ENCODE results near the gene KCND2.
"Not testable (repeated sequence)": the region's sequence is repeated elsewhere in the genome, so short reads cannot be mapped to it uniquely, and the experiment has no call there.

Gene KCND2

DNA sequence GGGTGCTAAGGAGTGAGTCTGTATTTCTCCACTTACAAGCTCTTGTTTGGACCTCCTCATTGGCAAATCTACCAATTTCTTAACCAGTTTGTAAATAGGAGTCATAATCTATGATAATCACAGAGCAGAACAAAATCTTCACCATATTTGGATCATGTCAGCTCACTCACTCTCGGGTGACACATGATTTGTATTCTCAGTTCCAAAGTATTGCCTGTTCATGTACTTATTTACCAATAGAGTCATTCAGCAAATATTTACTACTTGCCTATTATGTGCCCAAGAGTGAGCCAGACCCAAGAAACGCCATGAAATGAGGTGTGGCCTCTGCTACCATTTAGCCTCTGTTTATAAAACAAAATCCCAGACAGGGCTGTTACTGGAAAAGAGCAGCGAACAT, 470.2 kb downstream of the KCND2 start:
- Histone ChIP-seq H3K27me3 (replicated peaks; ENCODE audit: control insufficient read depth, insufficient read depth, low read length) (no peaks in the 10 kb centered on the region), H3K36me3 (ENCODE audit: control insufficient read depth, insufficient read depth, low read length, severe bottlenecking) (no peaks in the 10 kb centered on the region), H3K9ac (ENCODE audit: low read length) (no peak overlapping the region), H3K4me3 (ENCODE audit: low read length) (no peak overlapping the region), H3K9me3 (ENCODE audit: control insufficient read depth, low read length) (no peaks in the 10 kb centered on the region), H3K4me1 (ENCODE audit: control insufficient read depth, insufficient read depth, low read length) (no peaks in the 10 kb centered on the region)
- DNase-seq (ENCODE audit: low read depth) = no peak

DNA sequence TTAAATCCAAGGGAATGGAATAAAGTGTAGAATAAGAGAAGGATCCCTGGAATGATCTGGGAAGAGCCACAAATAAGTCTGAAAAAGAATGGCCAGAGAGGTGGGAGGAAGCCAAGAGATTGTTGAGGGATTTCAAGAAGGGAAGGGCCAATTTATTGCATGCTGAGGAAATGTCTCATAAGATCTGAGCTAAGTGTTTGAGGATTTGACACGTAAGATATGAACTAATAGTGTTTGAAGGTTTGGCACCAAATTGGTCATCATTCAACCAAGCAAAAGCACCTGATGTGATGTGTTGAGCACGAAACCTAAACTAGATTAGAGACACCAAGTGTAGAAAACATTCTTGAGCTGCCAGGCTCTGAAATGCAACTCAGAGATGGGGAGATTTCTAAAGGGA, 487.1 kb downstream of the KCND2 start:
- Histone ChIP-seq H3K4me1 (ENCODE audit: control insufficient read depth, insufficient read depth, low read length) (no peaks in the 10 kb centered on the region), H3K36me3 (ENCODE audit: control insufficient read depth, insufficient read depth, low read length, severe bottlenecking) (no peaks in the 10 kb centered on the region), H3K4me3 (ENCODE audit: low read length) (no peak overlapping the region), H3K27me3 (replicated peaks; ENCODE audit: control insufficient read depth, insufficient read depth, low read length) (no peaks in the 10 kb centered on the region), H3K9ac (ENCODE audit: low read length) (no peak overlapping the region), H3K9me3 (ENCODE audit: control insufficient read depth, low read length) (no peaks in the 10 kb centered on the region)
- no peak for DNase-seq (ENCODE audit: low read depth)

DNA sequence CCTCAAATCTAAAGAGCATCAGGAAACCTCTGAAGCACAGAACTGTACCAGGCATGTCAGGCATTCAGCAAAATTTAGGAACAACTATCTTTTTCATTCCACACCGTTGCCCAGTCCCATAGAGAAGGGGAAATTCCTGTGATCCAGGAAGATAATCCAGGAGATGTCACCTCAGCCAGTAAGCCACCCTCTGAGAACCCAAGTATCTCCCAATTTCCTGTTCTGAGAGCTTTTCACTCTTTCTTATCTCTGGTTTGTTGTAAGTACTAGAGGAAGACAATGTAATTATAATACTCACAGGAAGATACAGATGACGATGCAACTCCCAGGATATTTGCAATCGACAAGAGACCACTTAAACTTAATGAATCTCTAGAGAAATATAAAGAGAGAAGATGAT, 487.9 kb downstream of the KCND2 start:
- no peaks in the 10 kb centered on the region for H3K36me3 ChIP-seq (ENCODE audit: control insufficient read depth, insufficient read depth, low read length, severe bottlenecking)

DNA sequence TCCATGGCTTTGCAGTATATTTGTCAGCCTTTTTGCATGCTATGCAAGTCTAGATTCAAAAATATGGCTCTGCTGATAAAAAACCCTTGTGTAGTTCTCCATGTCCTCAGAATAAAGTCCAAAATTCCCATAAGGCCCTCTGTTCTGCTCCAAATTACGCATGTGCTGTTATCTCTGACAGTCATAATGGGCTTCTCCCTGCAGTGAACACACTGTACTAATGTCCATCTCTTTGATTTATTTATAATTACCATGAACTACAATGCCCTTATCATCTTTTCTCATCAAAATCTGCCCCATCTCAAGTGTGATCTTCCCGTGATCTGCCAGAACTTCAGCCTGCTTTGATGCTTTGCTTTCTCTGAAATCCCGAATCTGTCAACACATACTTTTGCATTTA, 497.2 kb downstream of the KCND2 start:
- DNase-seq (ENCODE audit: low read depth) = no peak
- Histone ChIP-seq H3K4me1 (ENCODE audit: control insufficient read depth, insufficient read depth, low read length) (no peaks in the 10 kb centered on the region), H3K36me3 (ENCODE audit: control insufficient read depth, insufficient read depth, low read length, severe bottlenecking) (no peaks in the 10 kb centered on the region), H3K9me3 (ENCODE audit: control insufficient read depth, low read length) (no peaks in the 10 kb centered on the region), H3K27me3 (replicated peaks; ENCODE audit: control insufficient read depth, insufficient read depth, low read length) (no peaks in the 10 kb centered on the region), H3K4me3 (ENCODE audit: low read length) (no peak overlapping the region), H3K9ac (ENCODE audit: low read length) (no peak overlapping the region)

More for the DNA sequence above, 487.9 kb downstream of the KCND2 start:
- no peak overlapping the region for H3K9ac ChIP-seq (ENCODE audit: low read length)
- H3K4me1 ChIP-seq (ENCODE audit: control insufficient read depth, insufficient read depth, low read length) = no peaks in the 10 kb centered on the region
- DNase-seq (ENCODE audit: low read depth) = no peak
- no peak overlapping the region for H3K4me3 ChIP-seq (ENCODE audit: low read length)
- no peaks in the 10 kb centered on the region for H3K27me3 ChIP-seq (replicated peaks; ENCODE audit: control insufficient read depth, insufficient read depth, low read length)
- H3K9me3 ChIP-seq (ENCODE audit: control insufficient read depth, low read length) = no peaks in the 10 kb centered on the region

DNA sequence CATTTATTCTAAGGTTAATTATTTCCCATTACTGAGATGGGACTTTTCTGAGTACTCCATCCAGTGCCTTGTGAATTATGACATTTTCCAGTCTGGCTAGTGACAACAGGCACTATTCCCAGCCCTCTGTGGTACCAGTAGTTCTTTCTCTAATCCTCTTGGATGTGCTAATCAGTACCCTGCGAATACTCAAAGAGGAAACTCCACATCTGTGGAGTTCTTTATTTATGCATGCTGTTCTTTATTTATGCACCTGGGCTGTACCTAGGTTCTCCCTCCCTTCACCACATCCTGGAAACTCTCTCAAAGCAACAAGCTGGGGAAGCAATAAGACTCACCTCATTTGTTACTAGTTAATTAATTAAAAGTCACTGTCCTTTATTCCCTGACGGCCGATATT, 501.5 kb downstream of the KCND2 start:
- Histone ChIP-seq H3K27me3 (replicated peaks; ENCODE audit: control insufficient read depth, insufficient read depth, low read length) (no peaks in the 10 kb centered on the region), H3K4me3 (ENCODE audit: low read length) (no peak overlapping the region), H3K9me3 (ENCODE audit: control insufficient read depth, low read length) (no peaks in the 10 kb centered on the region), H3K36me3 (ENCODE audit: control insufficient read depth, insufficient read depth, low read length, severe bottlenecking) (no peaks in the 10 kb centered on the region), H3K4me1 (ENCODE audit: control insufficient read depth, insufficient read depth, low read length) (no peaks in the 10 kb centered on the region), H3K9ac (ENCODE audit: low read length) (no peak overlapping the region)
- DNase-seq (ENCODE audit: low read depth) = no peak

DNA sequence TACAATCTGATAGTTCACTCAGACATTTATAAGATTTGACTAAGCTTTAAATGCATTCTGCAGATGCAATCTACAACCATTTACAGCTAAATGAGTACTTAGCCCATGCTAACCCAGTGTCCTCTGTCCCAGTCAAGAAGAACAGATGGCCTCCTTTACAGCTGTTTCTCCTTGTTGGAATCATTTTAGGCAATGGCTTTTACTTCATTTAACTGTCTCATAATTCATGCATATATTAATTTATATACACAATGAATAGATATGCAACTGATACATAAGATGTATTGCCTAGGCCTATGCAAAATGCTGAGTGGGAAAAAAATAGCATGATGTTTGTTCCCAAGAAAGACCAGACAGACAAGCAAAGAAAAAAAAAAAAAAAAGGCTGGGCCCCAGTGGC, 502.8 kb downstream of the KCND2 start:
- H3K27me3 ChIP-seq (replicated peaks; ENCODE audit: control insufficient read depth, insufficient read depth, low read length) = no peaks in the 10 kb centered on the region

DNA sequence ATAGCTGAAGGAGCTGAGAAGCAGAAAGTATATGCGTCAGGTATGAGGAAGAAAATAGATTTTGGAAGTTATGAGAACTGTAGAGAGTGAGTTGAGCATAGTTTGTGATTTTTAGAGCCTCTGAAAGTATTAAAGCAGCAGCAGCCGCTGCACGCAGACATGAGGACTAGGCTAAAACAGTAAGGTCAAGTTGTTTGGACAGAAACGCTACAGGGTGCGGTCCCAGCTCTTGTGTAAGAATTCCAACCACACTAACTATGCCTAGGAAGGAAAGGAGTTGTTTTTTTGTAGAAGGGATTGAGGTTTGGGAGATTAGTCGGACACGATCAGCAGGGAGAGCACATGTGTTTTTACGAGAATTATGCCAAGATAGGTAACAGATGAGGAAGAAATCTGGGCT, 506.1 kb downstream of the KCND2 start:
- H3K27me3 ChIP-seq (replicated peaks; ENCODE audit: control insufficient read depth, insufficient read depth, low read length); H3K36me3 ChIP-seq (ENCODE audit: control insufficient read depth, insufficient read depth, low read length, severe bottlenecking): not testable (repeated sequence)

More for the DNA sequence above, 502.8 kb downstream of the KCND2 start:
- Histone ChIP-seq H3K36me3 (ENCODE audit: control insufficient read depth, insufficient read depth, low read length, severe bottlenecking) (no peaks in the 10 kb centered on the region), H3K9me3 (ENCODE audit: control insufficient read depth, low read length) (no peaks in the 10 kb centered on the region), H3K4me3 (ENCODE audit: low read length) (no peak overlapping the region), H3K4me1 (ENCODE audit: control insufficient read depth, insufficient read depth, low read length) (no peaks in the 10 kb centered on the region), H3K9ac (ENCODE audit: low read length) (no peak overlapping the region)
- DNase-seq (ENCODE audit: low read depth) = no peak

DNA sequence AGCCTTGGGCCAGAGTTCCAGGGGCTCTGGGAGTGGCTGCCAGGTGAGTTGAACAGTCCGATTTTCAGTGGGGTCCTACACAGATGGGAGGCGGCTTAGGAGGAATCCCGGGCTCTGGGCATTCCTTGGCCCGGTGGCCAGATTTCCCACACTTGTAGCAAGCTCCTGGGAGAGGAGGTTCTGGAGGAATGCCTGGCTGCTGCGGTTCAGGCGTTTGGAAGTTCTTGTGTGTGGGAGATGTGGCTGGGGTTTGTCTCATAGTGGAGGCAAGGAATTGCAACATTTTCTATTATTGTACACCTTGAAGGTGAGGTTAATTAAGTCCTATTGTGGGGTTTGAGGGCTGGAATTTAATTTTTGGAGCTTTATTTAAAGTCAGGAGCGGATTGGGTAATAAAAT, 507.5 kb downstream of the KCND2 start:
- not testable (repeated sequence) for H3K36me3 ChIP-seq (ENCODE audit: control insufficient read depth, insufficient read depth, low read length, severe bottlenecking); H3K4me3 ChIP-seq (ENCODE audit: low read length); H3K9ac ChIP-seq (ENCODE audit: low read length); H3K9me3 ChIP-seq (ENCODE audit: control insufficient read depth, low read length); DNase-seq (ENCODE audit: low read depth); H3K27me3 ChIP-seq (replicated peaks; ENCODE audit: control insufficient read depth, insufficient read depth, low read length); H3K4me1 ChIP-seq (ENCODE audit: control insufficient read depth, insufficient read depth, low read length)

More for the DNA sequence above, 506.1 kb downstream of the KCND2 start:
- not testable (repeated sequence) for H3K9me3 ChIP-seq (ENCODE audit: control insufficient read depth, low read length); H3K4me1 ChIP-seq (ENCODE audit: control insufficient read depth, insufficient read depth, low read length); DNase-seq (ENCODE audit: low read depth); H3K4me3 ChIP-seq (ENCODE audit: low read length); H3K9ac ChIP-seq (ENCODE audit: low read length)

DNA sequence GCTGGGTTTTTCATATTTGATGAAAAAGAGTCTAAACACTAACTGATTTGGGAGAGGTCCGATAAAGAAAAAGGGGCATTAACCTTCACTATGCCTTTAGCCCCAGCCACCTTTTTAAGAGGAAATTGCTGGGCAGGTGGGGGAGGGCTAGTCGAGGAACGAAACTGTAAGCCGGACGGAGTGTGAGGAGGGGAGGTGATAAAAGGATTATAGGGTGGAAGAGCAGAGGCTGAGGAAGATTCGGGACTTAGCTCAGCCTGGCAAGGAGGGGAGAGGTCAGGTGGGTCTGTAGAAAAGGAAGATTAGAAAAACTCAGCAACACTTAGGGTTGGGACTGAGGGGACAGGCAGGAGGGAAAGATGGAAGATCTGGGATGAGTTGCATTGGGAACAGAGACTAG, 508.0 kb downstream of the KCND2 start:
- no peaks in the 10 kb centered on the region for H3K36me3 ChIP-seq (ENCODE audit: control insufficient read depth, insufficient read depth, low read length, severe bottlenecking)
- no peak for DNase-seq (ENCODE audit: low read depth)
- no peaks in the 10 kb centered on the region for H3K9me3 ChIP-seq (ENCODE audit: control insufficient read depth, low read length)
- H3K9ac ChIP-seq (ENCODE audit: low read length) = no peak overlapping the region
- no peaks in the 10 kb centered on the region for H3K4me1 ChIP-seq (ENCODE audit: control insufficient read depth, insufficient read depth, low read length)
- H3K27me3 ChIP-seq (replicated peaks; ENCODE audit: control insufficient read depth, insufficient read depth, low read length) = no peaks in the 10 kb centered on the region
- no peak overlapping the region for H3K4me3 ChIP-seq (ENCODE audit: low read length)

DNA sequence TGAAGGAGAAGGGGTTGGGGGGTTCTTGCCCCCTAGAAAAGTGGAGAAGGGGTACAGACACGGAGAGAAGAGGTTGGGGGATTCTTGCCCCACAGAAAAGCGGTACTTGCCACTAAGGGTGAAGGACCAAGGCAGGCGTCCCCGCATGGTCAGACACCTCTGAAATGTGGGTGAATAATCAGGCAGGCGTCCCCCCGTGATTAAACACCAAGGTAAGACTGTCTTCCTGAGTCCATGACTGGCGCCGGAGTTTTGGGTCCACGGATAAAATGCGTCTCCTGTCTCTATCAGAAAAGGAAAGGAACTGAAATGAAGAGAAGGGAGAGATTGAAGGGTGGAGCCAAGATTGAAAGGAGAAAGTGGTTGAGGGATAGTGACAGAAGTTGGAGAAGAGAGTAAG, 508.9 kb downstream of the KCND2 start:
- H3K9ac ChIP-seq (ENCODE audit: low read length); H3K4me1 ChIP-seq (ENCODE audit: control insufficient read depth, insufficient read depth, low read length); H3K36me3 ChIP-seq (ENCODE audit: control insufficient read depth, insufficient read depth, low read length, severe bottlenecking); H3K4me3 ChIP-seq (ENCODE audit: low read length); H3K27me3 ChIP-seq (replicated peaks; ENCODE audit: control insufficient read depth, insufficient read depth, low read length); DNase-seq (ENCODE audit: low read depth); H3K9me3 ChIP-seq (ENCODE audit: control insufficient read depth, low read length): not testable (repeated sequence)

DNA sequence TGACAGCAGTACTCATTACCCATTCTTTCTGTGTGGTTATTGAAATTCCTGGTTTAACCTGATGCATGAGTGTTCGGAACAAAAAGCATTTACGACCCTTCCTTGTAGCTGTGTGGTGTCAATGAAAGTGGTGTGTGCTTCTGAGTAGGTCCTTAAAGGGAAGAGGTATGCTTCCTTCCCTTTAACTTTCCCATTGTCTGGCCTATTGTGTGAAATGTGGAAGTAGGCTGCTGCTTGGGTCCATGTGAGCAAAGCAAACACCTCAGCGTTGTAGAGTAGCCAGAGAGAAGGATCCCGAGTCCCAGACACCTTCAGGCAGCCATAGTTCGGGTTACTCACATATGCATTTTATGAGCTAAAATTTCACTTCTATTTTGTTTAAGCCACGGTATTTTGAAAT, 510.3 kb downstream of the KCND2 start:
- Histone ChIP-seq H3K4me3 (ENCODE audit: low read length) (no peak overlapping the region), H3K27me3 (replicated peaks; ENCODE audit: control insufficient read depth, insufficient read depth, low read length) (no peaks in the 10 kb centered on the region), H3K9me3 (ENCODE audit: control insufficient read depth, low read length) (no peaks in the 10 kb centered on the region), H3K4me1 (ENCODE audit: control insufficient read depth, insufficient read depth, low read length) (no peaks in the 10 kb centered on the region), H3K36me3 (ENCODE audit: control insufficient read depth, insufficient read depth, low read length, severe bottlenecking) (no peaks in the 10 kb centered on the region), H3K9ac (ENCODE audit: low read length) (no peak overlapping the region)
- no peak for DNase-seq (ENCODE audit: low read depth)

DNA sequence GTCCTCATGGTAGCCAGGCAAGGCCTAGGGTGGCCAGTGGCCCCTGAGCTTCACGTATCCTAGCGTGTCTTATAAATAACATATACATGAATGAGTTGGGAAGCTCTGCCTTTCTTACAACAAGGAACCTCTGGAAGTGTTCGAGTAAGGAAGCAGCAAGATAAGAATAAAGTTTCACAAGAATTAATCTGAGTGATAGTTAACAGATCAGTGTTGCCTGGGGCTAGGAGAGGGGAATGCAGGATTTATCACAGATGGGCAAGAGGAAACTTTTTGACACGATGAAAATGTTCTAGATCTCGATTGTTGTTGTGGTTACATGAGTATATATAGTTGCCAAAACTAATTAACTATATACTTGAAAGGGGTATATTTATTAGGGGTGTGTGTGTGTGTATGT, 510.7 kb downstream of the KCND2 start:
- no peak for DNase-seq (ENCODE audit: low read depth)
- no peak overlapping the region for H3K9ac ChIP-seq (ENCODE audit: low read length)
- no peak overlapping the region for H3K4me3 ChIP-seq (ENCODE audit: low read length)

More for the DNA sequence above, 510.7 kb downstream of the KCND2 start:
- H3K9me3 ChIP-seq (ENCODE audit: control insufficient read depth, low read length) = no peaks in the 10 kb centered on the region
- no peaks in the 10 kb centered on the region for H3K36me3 ChIP-seq (ENCODE audit: control insufficient read depth, insufficient read depth, low read length, severe bottlenecking)
- H3K27me3 ChIP-seq (replicated peaks; ENCODE audit: control insufficient read depth, insufficient read depth, low read length) = no peaks in the 10 kb centered on the region
- H3K4me1 ChIP-seq (ENCODE audit: control insufficient read depth, insufficient read depth, low read length) = no peaks in the 10 kb centered on the region

Data from adipocyte (in vitro differentiated cells).